NT2/D1 (cell line): Measurements from ENCODE around the gene PLCB1.

Experiments used
- DNase-seq: peaks from one replicate; pipeline ENCODE4 v3.0.0-alpha.2; 2011; ENCODE audit warnings: low read depth, low spot score
- H3K27me3 ChIP-seq: 2 replicates; pipeline ENCODE4 v1.6.0; 2011; ENCODE audit warnings: mild to moderate bottlenecking; ENCODE audit not compliant: insufficient read length, insufficient read depth
- H3K36me3 ChIP-seq: 2 replicates; pipeline ENCODE4 v1.6.1; 2011; ENCODE audit warnings: mild to moderate bottlenecking, low read length, mixed read lengths; ENCODE audit not compliant: insufficient read depth, insufficient read length
- H3K4me1 ChIP-seq: 2 replicates; pipeline ENCODE4 v1.5.1; 2011; ENCODE audit not compliant: insufficient read depth, insufficient read length
- H3K4me3 ChIP-seq: 2 replicates; pipeline ENCODE4 v1.5.1; 2011; ENCODE audit warnings: low read depth; ENCODE audit not compliant: insufficient read length
- H3K9ac ChIP-seq: 2 replicates; pipeline ENCODE4 v1.6.0; 2011; ENCODE audit warnings: low read depth; ENCODE audit not compliant: insufficient read length
- H3K9me3 ChIP-seq: 2 replicates; pipeline ENCODE4 v1.5.1; 2011; ENCODE audit warnings: mild to moderate bottlenecking, low read length; ENCODE audit not compliant: insufficient read depth
- SUZ12 ChIP-seq: IDR thresholded peaks from 2 replicates; pipeline ENCODE4 v1.6.1; 2011; ENCODE audit not compliant: insufficient read length, insufficient read depth; ENCODE audit errors: extremely low read depth
- YY1 ChIP-seq: IDR thresholded peaks from 2 replicates; pipeline ENCODE4 v1.6.1; 2011; ENCODE audit not compliant: insufficient read length, insufficient read depth
- ZNF274 ChIP-seq: IDR thresholded peaks from 2 replicates; pipeline ENCODE4 v1.6.1; 2011; ENCODE audit warnings: mild to moderate bottlenecking, low read depth, low read length

The PLCB1 gene

DNA sequence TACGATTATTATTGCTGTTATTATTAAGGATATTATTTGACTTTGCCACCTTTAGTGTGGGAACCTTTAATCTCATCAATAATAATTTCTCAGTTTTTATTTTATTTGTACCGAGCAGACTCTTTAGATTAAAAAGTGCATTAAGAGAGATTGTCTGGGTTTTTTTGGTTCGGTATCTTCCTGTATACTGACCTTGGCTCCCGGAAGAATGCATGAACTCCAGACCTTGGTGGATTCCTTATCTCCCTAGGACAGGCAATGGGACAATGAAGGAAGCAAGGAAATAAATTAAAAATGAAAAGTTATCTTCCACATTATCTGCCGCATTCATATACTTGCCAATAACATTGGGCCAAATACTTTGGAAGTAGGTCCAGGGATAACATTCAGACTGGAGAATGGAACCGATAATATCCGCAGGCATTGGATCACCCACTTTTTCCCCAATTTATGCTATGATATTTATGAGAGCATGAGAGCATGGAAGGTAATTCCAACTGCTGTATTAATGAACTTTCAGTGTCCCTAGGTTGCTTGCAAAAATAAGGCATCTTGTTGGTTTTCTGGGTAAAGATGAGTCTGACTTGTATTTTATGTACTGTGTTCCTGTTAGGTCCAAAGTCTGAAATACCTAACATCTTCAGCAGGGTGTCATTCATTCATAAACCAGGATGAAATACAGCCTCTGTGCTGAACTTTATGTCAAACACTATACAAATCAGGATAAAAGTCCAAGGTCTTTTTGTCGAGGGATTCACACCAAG, 232.1 kb downstream of the PLCB1 start:
- TF ChIP-seq SUZ12, result no peak
- no peak for TF ChIP-seq ZNF274
- TF ChIP-seq YY1, result no peak
- peaks cover 2% of the 10 kb centered on the region for H3K4me1 ChIP-seq
- no peaks in the 10 kb centered on the region for H3K27me3 ChIP-seq
- no peaks in the 10 kb centered on the region for H3K36me3 ChIP-seq
- H3K4me3 ChIP-seq, result no peak overlapping the region
- no peak for DNase-seq
- H3K9me3 ChIP-seq, result no peaks in the 10 kb centered on the region
- no peak overlapping the region for H3K9ac ChIP-seq

DNA sequence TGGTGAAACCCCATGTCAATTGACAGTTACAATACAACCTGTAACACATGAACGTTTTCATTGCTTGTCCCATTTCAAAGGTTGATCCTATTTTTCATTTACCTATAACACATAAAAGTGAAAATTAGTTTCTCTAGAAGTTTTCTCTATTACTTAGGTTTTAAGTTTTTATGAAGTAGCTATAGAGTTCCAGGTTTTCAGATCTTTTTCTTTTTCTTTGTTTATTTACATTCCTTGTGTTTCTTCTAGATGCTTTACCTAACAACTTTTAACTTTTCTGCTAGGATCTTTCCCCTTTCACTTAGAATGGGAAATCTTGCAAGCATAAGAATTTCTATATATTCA, 232.6 kb downstream of the PLCB1 start:
- TF ChIP-seq YY1, result no peak
- TF ChIP-seq ZNF274, result no peak
- no peak for TF ChIP-seq SUZ12
- Histone ChIP-seq H3K4me1 (peaks cover 2% of the 10 kb centered on the region), H3K36me3 (no peaks in the 10 kb centered on the region), H3K9ac (no peak overlapping the region), H3K9me3 (no peaks in the 10 kb centered on the region), H3K4me3 (no peak overlapping the region), H3K27me3 (no peaks in the 10 kb centered on the region)
- no peak for DNase-seq

DNA sequence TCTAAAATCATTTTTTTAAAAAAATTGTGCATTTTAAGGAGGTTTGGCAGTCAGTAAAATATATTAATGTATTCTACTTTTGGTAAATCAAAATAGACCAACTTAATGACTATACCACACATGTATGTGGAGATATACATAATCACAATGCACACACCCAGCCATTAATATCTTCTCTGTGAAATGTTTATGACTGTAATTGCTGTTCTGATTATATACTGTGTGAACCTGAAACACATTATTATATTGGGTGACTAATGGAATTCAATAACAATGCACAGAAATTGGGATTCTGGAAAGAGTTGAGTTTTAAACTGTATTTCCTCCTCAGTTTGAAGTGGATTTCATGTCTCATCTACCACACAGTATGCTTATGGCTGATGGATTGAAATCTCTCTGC, 233.6 kb downstream of the PLCB1 start:
- Histone ChIP-seq H3K27me3 (no peaks in the 10 kb centered on the region), H3K4me1 (no peaks in the 10 kb centered on the region), H3K36me3 (no peaks in the 10 kb centered on the region), H3K4me3 (no peak overlapping the region), H3K9me3 (no peaks in the 10 kb centered on the region), H3K9ac (no peak overlapping the region)
- no peak for TF ChIP-seq YY1
- DNase-seq, result no peak

GRCh38 chr20:8366303-8366923, 234.3 kb downstream of the PLCB1 start:
- DNase-seq, result no peak
- no peak for TF ChIP-seq YY1
- TF ChIP-seq ZNF274, result no peak
- TF ChIP-seq SUZ12, result no peak

GRCh38 chr20:8367689-8368088, 235.6 kb downstream of the PLCB1 start:
- Histone ChIP-seq H3K36me3 (no peaks in the 10 kb centered on the region), H3K9me3 (no peaks in the 10 kb centered on the region), H3K27me3 (no peaks in the 10 kb centered on the region), H3K4me3 (no peak overlapping the region), H3K4me1 (no peaks in the 10 kb centered on the region), H3K9ac (no peak overlapping the region)
- DNase-seq, result no peak
- TF ChIP-seq SUZ12, result no peak
- no peak for TF ChIP-seq YY1
- TF ChIP-seq ZNF274, result no peak

More at GRCh38 chr20:8366303-8366923, 234.3 kb downstream of the PLCB1 start:
- no peaks in the 10 kb centered on the region for H3K36me3 ChIP-seq
- no peak overlapping the region for H3K4me3 ChIP-seq
- H3K27me3 ChIP-seq, result no peaks in the 10 kb centered on the region
- H3K9me3 ChIP-seq, result no peaks in the 10 kb centered on the region
- no peaks in the 10 kb centered on the region for H3K4me1 ChIP-seq
- no peak overlapping the region for H3K9ac ChIP-seq

DNA sequence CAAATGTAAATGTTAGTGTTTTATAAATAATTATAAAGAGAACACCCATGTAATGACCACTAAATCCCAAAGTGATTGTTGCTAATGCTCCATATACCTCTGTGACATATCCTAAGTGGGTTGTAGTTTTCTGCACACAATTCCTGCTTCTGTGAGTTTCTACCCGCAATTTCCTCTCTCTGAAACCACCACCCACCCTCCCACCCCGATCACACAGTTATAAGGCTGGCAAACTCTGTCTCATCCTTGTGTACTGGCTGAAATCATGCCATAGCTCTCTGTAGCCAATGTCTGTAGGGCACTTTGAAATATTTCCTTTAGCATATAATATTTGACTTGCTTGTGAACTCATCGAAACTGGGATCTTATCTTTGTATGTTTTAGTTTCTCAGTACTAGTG, 236.6 kb downstream of the PLCB1 start:
- H3K27me3 ChIP-seq, result no peaks in the 10 kb centered on the region
- no peak overlapping the region for H3K9ac ChIP-seq
- no peaks in the 10 kb centered on the region for H3K9me3 ChIP-seq
- no peaks in the 10 kb centered on the region for H3K4me1 ChIP-seq
- DNase-seq, result no peak
- no peak for TF ChIP-seq ZNF274
- no peak for TF ChIP-seq YY1
- TF ChIP-seq SUZ12, result no peak
- H3K36me3 ChIP-seq, result no peaks in the 10 kb centered on the region
- H3K4me3 ChIP-seq, result no peak overlapping the region

- H3K9ac ChIP-seq, result no peak overlapping the region
- no peaks in the 10 kb centered on the region for H3K27me3 ChIP-seq
- H3K4me3 ChIP-seq, result no peak overlapping the region
- H3K36me3 ChIP-seq, result no peaks in the 10 kb centered on the region
- no peak for DNase-seq
- H3K9me3 ChIP-seq, result no peaks in the 10 kb centered on the region
- TF ChIP-seq YY1, result no peak
- no peak for TF ChIP-seq ZNF274
- no peak for TF ChIP-seq SUZ12
- H3K4me1 ChIP-seq, result no peaks in the 10 kb centered on the region
These were observed 237.2 kb downstream of the PLCB1 start for GRCh38 chr20:8369311-8369710.

GRCh38 chr20:8370774-8371173, 238.7 kb downstream of the PLCB1 start:
- no peaks in the 10 kb centered on the region for H3K27me3 ChIP-seq
- no peaks in the 10 kb centered on the region for H3K9me3 ChIP-seq
- DNase-seq, result no peak
- no peak overlapping the region for H3K9ac ChIP-seq
- no peak overlapping the region for H3K4me3 ChIP-seq
- no peaks in the 10 kb centered on the region for H3K4me1 ChIP-seq
- H3K36me3 ChIP-seq, result no peaks in the 10 kb centered on the region
- TF ChIP-seq SUZ12, result no peak
- no peak for TF ChIP-seq ZNF274
- TF ChIP-seq YY1, result no peak
